Motor neuron (in vitro differentiated cells): ENCODE measurements around the gene BEX3. TPM values are rescaled to one million over a fixed set of nuclear protein-coding genes. Genes with fewer than 3 reads are reported as not detected.
"Not testable (repeated sequence)": the region's sequence is repeated elsewhere in the genome, so short reads cannot be mapped to it uniquely, and the experiment has no call there.

Source experiments
- ATAC-seq, 8 experiments: fragments of 200-7000 bp; cut with Tn5 transposase; replicated peaks in 6 of 8; 2 replicates each; pipeline ENCODE4 v1.8.0; 2021; ENCODE audit warnings: mild to moderate bottlenecking in 8 of 8, moderate library complexity in 8 of 8
- H3K27ac ChIP-seq, 2 donors: fragments of 250-450 bp; sonication (Bioruptor Pico); 2 replicates each; pipeline ENCODE4 v1.9.0; 2021; ENCODE audit warnings: antibody characterized with exemption in 2 of 2, mild to moderate bottlenecking in 2 of 2, moderate library complexity in 1 of 2
- H3K4me1 ChIP-seq, 2 donors: fragments of 250-450 bp; sonication (Bioruptor Pico); replicated peaks in 1 of 2; 2 replicates each; pipeline ENCODE4 v1.6.1; 2021; ENCODE audit warnings: antibody characterized with exemption in 2 of 2, mild to moderate bottlenecking in 2 of 2, moderate library complexity in 1 of 2
- H3K4me3 ChIP-seq, 5 donors: fragments of 250-450 bp; sonication (Bioruptor Pico); 2 replicates each; pipeline ENCODE4 v1.9.0; 2021; ENCODE audit warnings: antibody characterized with exemption in 5 of 5, mild to moderate bottlenecking in 5 of 5, moderate library complexity in 4 of 5
- WGBS, 10 experiments: fragments of 450-650 bp; shearing (Covaris generic); methylation state at CpG; one replicate each; pipeline ENCODE4 v1.0.0; 2022; 5-methylcytosine and 5-hydroxymethylcytosine counted together
- in situ Hi-C, 9 experiments: fragments of 400-800 bp; cut with MboI; loops; one replicate each; pipeline ENCODE4 v1.15.0; 2021; ENCODE audit warnings: low sequenced_read_pairs in 9 of 9, low pct_unique_long_range_greater_than_20kb in 2 of 9; ENCODE audit not compliant: unreplicated experiment in 9 of 9
- total RNA-seq, 8 experiments: library from RNA; unstranded; fragments of 300-600 nt; gene quantifications; 2 replicates each; pipeline versions ENCODE4 v1.2.3 to v1.2.4, GENCODE V29; 2022

The BEX3 gene
- total RNA-seq, 8 experiments from 2014 or later, result 70.9 to 433 (median 289) TPM

GRCh38 chrX:103393487-103393886, 17.1 kb downstream of the BEX3 start:
- H3K4me3 ChIP-seq, result no peak overlapping the region
- 43 to 79% (median 67%) methylated on average over 1 to 3 of the region's 3 CpGs; no CpG with 5 or more reads in 7 of the 10 experiments for WGBS, 10 experiments
- in situ Hi-C loops, result no loop called here
- no peak overlapping the region for H3K27ac ChIP-seq
- no peaks in the 10 kb centered on the region for H3K4me1 ChIP-seq
- ATAC-seq, result no peak

GRCh38 chrX:103396186-103396585, 19.8 kb downstream of the BEX3 start:
- Histone ChIP-seq H3K4me1 (peaks cover 0 to under 1% of the 10 kb centered on the region in 2 donors), H3K27ac (no peak overlapping the region), H3K4me3 (no peak overlapping the region)
- no peak for ATAC-seq
- 27 to 89% methylated on average over 2 to 3 of the region's 5 CpGs; no CpG with 5 or more reads in 8 of the 10 experiments for WGBS, 10 experiments
- in situ Hi-C loops, result no loop called here

- ATAC-seq, result no peak
- in situ Hi-C loops, result no loop called here
- Histone ChIP-seq H3K27ac (no peak overlapping the region), H3K4me3 (no peak overlapping the region), H3K4me1 (peaks cover 0 to 2% of the 10 kb centered on the region in 2 donors)
- WGBS, 10 experiments, result 37 to 80% methylated on average over 1 to 2 of the region's 2 CpGs; no CpG with 5 or more reads in 8 of the 10 experiments
Measured at GRCh38 chrX:103396660-103397059, 20.3 kb downstream of the BEX3 start.

- peaks cover 0 to 2% of the 10 kb centered on the region in 2 donors for H3K4me1 ChIP-seq
- WGBS, 10 experiments, result 67 to 100% methylated on average over 1 of the region's 4 CpGs; no CpG with 5 or more reads in 8 of the 10 experiments
- in situ Hi-C loops, result no loop called here
- H3K4me3 ChIP-seq, result no peak overlapping the region
- no peak overlapping the region for H3K27ac ChIP-seq
- ATAC-seq, result no peak
Measured at GRCh38 chrX:103397707-103398106, 21.4 kb downstream of the BEX3 start.

GRCh38 chrX:103398421-103398864, 22.1 kb downstream of the BEX3 start:
- 0 to 40% (median 10%) methylated on average over 1 of the region's 1 CpG; no CpG with 5 or more reads in 5 of the 10 experiments for WGBS, 10 experiments
- Histone ChIP-seq H3K4me1 (peaks cover 0 to 2% of the 10 kb centered on the region in 2 donors), H3K4me3 (no peak overlapping the region), H3K27ac (no peak overlapping the region)
- peak; percentile 23 to 97 (median 70) for ATAC-seq
- in situ Hi-C loops, result no loop called here

GRCh38 chrX:103399744-103400143, 23.4 kb downstream of the BEX3 start:
- in situ Hi-C loops, result no loop called here

GRCh38 chrX:103400931-103401330, 24.6 kb downstream of the BEX3 start:
- no peak overlapping the region for H3K27ac ChIP-seq
- in situ Hi-C loops, result no loop called here
- H3K4me1 ChIP-seq, result peaks cover 8 to 10% of the 10 kb centered on the region in 2 donors
- 20 to 40% (median 33%) methylated on average over 1 of the region's 1 CpG; no CpG with 5 or more reads in 7 of the 10 experiments for WGBS, 10 experiments
- ATAC-seq, result peak in 1 of 8 experiments; percentile 10
- H3K4me3 ChIP-seq, result no peak overlapping the region

More at GRCh38 chrX:103399744-103400143, 23.4 kb downstream of the BEX3 start:
- no peak overlapping the region for H3K27ac ChIP-seq
- H3K4me3 ChIP-seq, result no peak overlapping the region
- peak in 1 of 8 experiments; percentile 56 for ATAC-seq
- WGBS, 10 experiments, result 0 to 80% (median 17%) methylated on average over 1 of the region's 1 CpG; no CpG with 5 or more reads in 6 of the 10 experiments
- peaks cover 5 to 8% of the 10 kb centered on the region in 2 donors for H3K4me1 ChIP-seq

GRCh38 chrX:103404231-103405008, 28.1 kb downstream of the BEX3 start:
- Histone ChIP-seq H3K4me3 (peak overlapping the region; percentile 55 to 74 (median 68)), H3K4me1 (peaks cover 8 to 12% of the 10 kb centered on the region in 2 donors), H3K27ac (peak overlapping the region; percentile 72 to 86)
- WGBS, 10 experiments, result 0 to 100% (median 14%) methylated on average over 1 to 13 of the region's 19 CpGs; no CpG with 5 or more reads in 4 of the 10 experiments
- in situ Hi-C loops, result no loop called here
- ATAC-seq, result peak; percentile 86 to 96 (median 94)

- ATAC-seq, result no peak
- in situ Hi-C loops, result no loop called here
- Histone ChIP-seq H3K4me1 (peaks cover 8 to 12% of the 10 kb centered on the region in 2 donors), H3K27ac (peak overlapping the region; percentile 72 to 86), H3K4me3 (peak overlapping the region; percentile 55 to 74 (median 68))
- 0 to 15% (median 0%) methylated on average over 1 to 5 of the region's 7 CpGs; no CpG with 5 or more reads in 7 of the 10 experiments for WGBS, 10 experiments
Measured at GRCh38 chrX:103405009-103405333, 28.6 kb downstream of the BEX3 start.

GRCh38 chrX:103406256-103406655, 29.9 kb downstream of the BEX3 start:
- no peak overlapping the region for H3K27ac ChIP-seq
- peaks cover 7 to 12% of the 10 kb centered on the region in 2 donors for H3K4me1 ChIP-seq
- in situ Hi-C loops, result no loop called here
- H3K4me3 ChIP-seq, result peak overlapping the region in 1 of 5 donors; percentile 69
- WGBS, 10 experiments, result 60% methylated on average over 1 of the region's 1 CpG; no CpG with 5 or more reads in 9 of the 10 experiments
- no peak for ATAC-seq

GRCh38 chrX:103407776-103408175, 31.4 kb downstream of the BEX3 start:
- in situ Hi-C loops, result no loop called here
- ATAC-seq, result no peak
- H3K4me1 ChIP-seq, result peaks cover 6 to 12% of the 10 kb centered on the region in 2 donors
- H3K27ac ChIP-seq, result no peak overlapping the region
- H3K4me3 ChIP-seq, result no peak overlapping the region
- 57 to 100% (median 90%) methylated on average over 1 to 2 of the region's 2 CpGs; no CpG with 5 or more reads in 4 of the 10 experiments for WGBS, 10 experiments

- ATAC-seq, H3K27ac ChIP-seq, H3K4me1 ChIP-seq, H3K4me3 ChIP-seq, in situ Hi-C loops: not testable (repeated sequence)
- 0 to 38% methylated on average over 1 to 2 of the region's 2 CpGs; no CpG with 5 or more reads in 8 of the 10 experiments for WGBS, 10 experiments
Measured at GRCh38 chrX:103411721-103412120, 35.4 kb downstream of the BEX3 start.

GRCh38 chrX:103413705-103414387, 37.5 kb downstream of the BEX3 start:
- H3K4me3 ChIP-seq, result no peak overlapping the region
- WGBS, 10 experiments, result 46% methylated on average over 3 of the region's 8 CpGs; no CpG with 5 or more reads in 9 of the 10 experiments

More at GRCh38 chrX:103413705-103414387, 37.5 kb downstream of the BEX3 start:
- Histone ChIP-seq H3K4me1 (no peaks in the 10 kb centered on the region), H3K27ac (no peak overlapping the region)
- in situ Hi-C loops, result no loop called here
- ATAC-seq, result peak in 5 of 8 experiments; percentile 27 to 59 (median 58)
